GM10266 (cell line): ENCODE results near the gene ACBD3.
A peak's percentile ranks its signal among the peaks of the same experiment; 100 is the strongest.

ENCODE experiments used
- DNase-seq: peaks from one replicate; pipeline ENCODE4 v3.0.0; 2012; ENCODE audit errors: extremely low spot score
- TF ChIP-seq, protein P1 (sequence below): IDR thresholded peaks from 2 replicates; pipeline ENCODE4 v1.5.1; 2012; ENCODE audit warnings: mild to moderate bottlenecking, low read depth; ENCODE audit not compliant: control insufficient read depth, insufficient read depth; ENCODE audit errors: missing control alignments

ACBD3 gene

DNA sequence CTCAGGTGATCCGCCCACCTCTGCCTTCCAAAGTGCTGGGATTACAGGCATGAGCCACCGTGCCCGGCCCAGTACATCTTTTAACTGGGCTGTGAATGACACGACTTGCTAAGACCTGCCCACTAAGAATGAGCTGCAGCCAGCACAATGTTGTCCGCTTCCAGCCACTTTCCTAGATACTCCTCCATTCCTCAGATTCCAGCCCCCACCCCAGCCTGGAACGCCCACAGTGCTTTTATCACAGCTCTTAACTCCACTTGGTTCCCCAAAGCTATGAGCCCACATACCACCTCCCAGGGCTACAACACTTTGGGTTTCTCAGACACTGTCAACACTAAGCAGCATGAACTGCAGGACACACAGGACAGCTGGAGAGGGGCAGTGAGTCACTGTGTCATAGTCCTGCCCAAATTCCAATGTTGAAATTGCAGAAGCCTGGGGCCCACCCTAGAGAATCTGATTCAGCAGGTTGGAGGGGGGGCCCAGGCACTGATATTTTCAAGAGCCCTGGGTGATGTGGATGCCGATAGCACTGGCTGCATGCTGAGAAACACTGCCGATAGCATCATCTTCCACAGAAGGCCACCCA, 58.0 kb downstream of the ACBD3 start:
- TF ChIP-seq, protein P1, sequence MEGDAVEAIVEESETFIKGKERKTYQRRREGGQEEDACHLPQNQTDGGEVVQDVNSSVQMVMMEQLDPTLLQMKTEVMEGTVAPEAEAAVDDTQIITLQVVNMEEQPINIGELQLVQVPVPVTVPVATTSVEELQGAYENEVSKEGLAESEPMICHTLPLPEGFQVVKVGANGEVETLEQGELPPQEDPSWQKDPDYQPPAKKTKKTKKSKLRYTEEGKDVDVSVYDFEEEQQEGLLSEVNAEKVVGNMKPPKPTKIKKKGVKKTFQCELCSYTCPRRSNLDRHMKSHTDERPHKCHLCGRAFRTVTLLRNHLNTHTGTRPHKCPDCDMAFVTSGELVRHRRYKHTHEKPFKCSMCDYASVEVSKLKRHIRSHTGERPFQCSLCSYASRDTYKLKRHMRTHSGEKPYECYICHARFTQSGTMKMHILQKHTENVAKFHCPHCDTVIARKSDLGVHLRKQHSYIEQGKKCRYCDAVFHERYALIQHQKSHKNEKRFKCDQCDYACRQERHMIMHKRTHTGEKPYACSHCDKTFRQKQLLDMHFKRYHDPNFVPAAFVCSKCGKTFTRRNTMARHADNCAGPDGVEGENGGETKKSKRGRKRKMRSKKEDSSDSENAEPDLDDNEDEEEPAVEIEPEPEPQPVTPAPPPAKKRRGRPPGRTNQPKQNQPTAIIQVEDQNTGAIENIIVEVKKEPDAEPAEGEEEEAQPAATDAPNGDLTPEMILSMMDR, result no peak
- peak; percentile 10 for DNase-seq

DNA sequence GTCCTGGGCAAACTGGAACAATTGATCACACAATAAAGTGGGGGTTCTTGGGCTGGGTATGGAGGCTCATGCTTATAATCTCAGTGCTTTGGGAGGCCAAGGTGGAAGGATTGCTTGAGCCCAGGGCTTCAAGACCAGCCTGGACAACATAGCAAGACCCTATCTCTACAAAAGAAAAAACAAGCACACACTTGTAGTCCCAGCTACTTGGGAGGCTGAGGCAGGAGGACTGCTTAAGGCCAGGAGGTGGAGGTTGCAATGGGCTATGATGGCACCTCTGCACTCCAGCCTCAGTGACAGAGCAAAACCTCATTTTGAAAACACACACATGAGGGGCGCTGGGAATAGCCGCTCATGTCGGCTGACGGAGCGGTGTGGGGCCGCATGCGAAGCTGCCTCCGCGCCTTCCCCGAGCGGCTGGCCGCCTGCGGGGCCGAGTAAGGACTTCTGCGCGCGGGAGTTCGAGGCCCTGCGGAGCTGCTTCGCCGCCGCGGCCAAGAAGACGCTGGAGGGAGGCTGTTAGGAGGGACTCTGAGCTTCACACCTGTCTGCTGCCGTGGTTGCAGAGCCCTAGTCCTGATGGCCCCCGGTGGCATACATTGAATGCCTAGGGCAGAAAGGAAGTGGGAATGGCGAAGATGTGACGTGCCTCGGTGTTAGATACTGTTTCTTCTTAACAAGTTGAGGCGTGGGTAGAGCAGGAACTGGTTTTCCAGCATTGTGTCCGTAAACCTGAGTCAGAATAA, 59.5 kb downstream of the ACBD3 start:
- DNase-seq, result no peak
- TF ChIP-seq, protein P1, result no peak

DNA sequence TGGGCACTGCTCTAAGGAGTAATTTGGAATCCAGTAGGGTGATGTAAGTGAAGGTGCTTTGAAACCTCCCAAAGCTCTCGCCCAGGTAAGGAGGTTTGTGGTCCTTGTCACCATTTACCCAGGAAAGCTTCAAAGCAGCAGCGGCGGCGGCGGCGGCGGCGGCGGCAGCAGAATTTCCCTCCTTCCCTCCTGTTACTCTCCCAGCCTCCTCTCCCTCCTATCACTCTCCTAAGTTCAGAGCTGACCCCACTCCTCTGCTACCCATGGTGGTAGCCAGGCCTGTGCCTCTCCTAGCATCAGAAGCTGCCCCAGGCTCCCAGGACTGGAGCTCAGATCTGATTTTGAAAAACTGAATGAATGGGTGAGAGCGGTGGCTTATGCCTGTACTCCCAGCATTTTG, 60.7 kb downstream of the ACBD3 start:
- peak; percentile 15 for DNase-seq
- TF ChIP-seq, protein P1, result no peak

DNA sequence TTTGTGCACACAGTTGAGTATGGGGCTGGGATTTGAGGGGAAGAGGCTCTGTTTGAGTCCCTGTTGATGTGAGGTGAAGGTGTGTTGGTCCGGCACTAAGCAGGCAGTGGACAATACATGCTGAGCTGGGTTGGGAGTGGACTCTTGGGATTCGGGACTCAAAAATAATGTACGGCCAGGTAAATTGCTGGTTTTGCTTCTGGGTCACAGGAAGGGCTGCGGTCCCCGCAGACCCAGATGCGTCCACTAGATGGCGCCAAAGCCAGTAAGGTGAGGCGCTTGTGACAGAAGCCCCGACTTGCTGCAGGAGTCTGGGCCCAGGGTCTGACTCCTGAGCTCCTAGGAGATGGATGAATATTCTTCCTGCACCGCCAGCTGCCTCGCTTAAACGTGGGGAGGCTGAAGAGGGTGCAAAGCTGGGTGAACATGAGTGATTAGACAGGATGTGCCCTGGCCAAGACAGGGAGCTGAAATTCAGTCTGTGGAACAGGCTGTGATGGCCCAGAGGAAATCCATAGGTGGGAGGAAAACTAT, 61.4 kb downstream of the ACBD3 start:
- TF ChIP-seq, protein P1, result peak; percentile 95
- peak; percentile 90 for DNase-seq

GRCh38 chr1:226123591-226124471, 62.7 kb downstream of the ACBD3 start:
- TF ChIP-seq, protein P1, result no peak
- DNase-seq, result peak; percentile 18

- TF ChIP-seq, protein P1, result no peak
Observed at GRCh38 chr1:226123212-226123560, 63.4 kb downstream of the ACBD3 start.

More at GRCh38 chr1:226123212-226123560, 63.4 kb downstream of the ACBD3 start:
- no peak for DNase-seq
